ENCODE data around the gene ARHGEF40. TPM values are rescaled to one million over a fixed set of nuclear protein-coding genes. Genes with fewer than 3 reads are reported as not detected.
A peak's percentile ranks its signal among the peaks of the same experiment; 100 is the strongest.

The ARHGEF40 gene
- total RNA-seq, 1 experiment from 2014 or later: 2.7 TPM

GRCh38 chr14:21102521-21103410, 32.7 kb downstream of the ARHGEF40 start:
- no peaks in the 10 kb centered on the region for H3K79me2 ChIP-seq (ENCODE audit: low read length)
- BruUV-seq (replicated peaks): TSS peak; percentile 51
- peak overlapping the region; percentile 69 for H3K4me3 ChIP-seq (ENCODE audit: low read length)
- peak overlapping the region; percentile 92 for H2AFZ ChIP-seq (ENCODE audit: low read length)
- no peaks in the 10 kb centered on the region for H3K9me2 ChIP-seq (replicated peaks; ENCODE audit: low read length)
- no peak for TF ChIP-seq EZH2 (IDR thresholded peaks at IDR 0.05; ENCODE audit: low read length, unreplicated experiment)
- TF ChIP-seq EZH2phosphoT487 (IDR thresholded peaks at IDR 0.05; ENCODE audit: borderline replicate concordance, low read length): no peak
- no peak for TF ChIP-seq CTCF (conservative IDR thresholded peaks at IDR 0.05; ENCODE audit: low read depth, low read length)
- no peaks in the 10 kb centered on the region for H4K20me1 ChIP-seq (ENCODE audit: low read length)
- H3K4me2 ChIP-seq (ENCODE audit: low read length): peak overlapping the region; percentile 85
- ATAC-seq: no peak
- intact Hi-C loops (cut with micrococcal nuclease): no loop called here
- CTCF ChIA-PET: interaction anchor here (2.2 kb wide), 1 partner anchor 10 kb away, joined by 7 read pairs; no protein-coding TSS in a partner anchor
- H3K4me1 ChIP-seq (ENCODE audit: insufficient read depth, low read length): peaks cover 50% of the 10 kb centered on the region
- no peaks in the 10 kb centered on the region for H3K9me3 ChIP-seq (ENCODE audit: low read length)
- no peaks in the 10 kb centered on the region for H3K27me3 ChIP-seq (ENCODE audit: low read length)
- no peaks in the 10 kb centered on the region for H3F3A ChIP-seq (ENCODE audit: low read length, unreplicated experiment)
- H3K27ac ChIP-seq (ENCODE audit: low read length): no peak overlapping the region
- no peaks in the 10 kb centered on the region for H3K36me3 ChIP-seq (ENCODE audit: low read depth, low read length)
- POLR2A ChIA-PET (ENCODE audit: unreplicated experiment): no interaction called here
- no peak for DNase-seq
- peak overlapping the region; percentile 97 for H3K9ac ChIP-seq (ENCODE audit: low read length)

- no TSS peak for BruUV-seq (replicated peaks)
- Histone ChIP-seq H3K4me3 (ENCODE audit: low read length) (peak overlapping the region; percentile 69), H3K4me2 (ENCODE audit: low read length) (peak overlapping the region; percentile 85), H3K9me2 (replicated peaks; ENCODE audit: low read length) (no peaks in the 10 kb centered on the region), H3K27me3 (ENCODE audit: low read length) (no peaks in the 10 kb centered on the region), H2AFZ (ENCODE audit: low read length) (peak overlapping the region; percentile 92), H3K27ac (ENCODE audit: low read length) (peak overlapping the region; percentile 80), H3K79me2 (ENCODE audit: low read length) (no peaks in the 10 kb centered on the region), H3F3A (ENCODE audit: low read length, unreplicated experiment) (no peaks in the 10 kb centered on the region), H4K20me1 (ENCODE audit: low read length) (no peaks in the 10 kb centered on the region), H3K9me3 (ENCODE audit: low read length) (no peaks in the 10 kb centered on the region), H3K36me3 (ENCODE audit: low read depth, low read length) (no peaks in the 10 kb centered on the region), H3K4me1 (ENCODE audit: insufficient read depth, low read length) (peaks cover 50% of the 10 kb centered on the region), H3K9ac (ENCODE audit: low read length) (peak overlapping the region; percentile 97)
- intact Hi-C loops (cut with micrococcal nuclease): no loop called here
- POLR2A ChIA-PET (ENCODE audit: unreplicated experiment): no interaction called here
- ATAC-seq (no peak), DNase-seq (no peak)
- CTCF ChIA-PET: interaction anchor here (2.2 kb wide), 2 partner anchors 11 to 35 kb away, joined by 7 to 34 read pairs; no protein-coding TSS in a partner anchor
- TF ChIP-seq EZH2phosphoT487 (IDR thresholded peaks at IDR 0.05; ENCODE audit: borderline replicate concordance, low read length): no peak
- TF ChIP-seq CTCF (conservative IDR thresholded peaks at IDR 0.05; ENCODE audit: low read depth, low read length): no peak
- no peak for TF ChIP-seq EZH2 (IDR thresholded peaks at IDR 0.05; ENCODE audit: low read length, unreplicated experiment)
Measured at GRCh38 chr14:21103411-21103709, 33.3 kb downstream of the ARHGEF40 start.
